DOHH2 (cell line): ENCODE measurements around the gene CUTA.

Experiments used
- CTCF ChIP-seq: fragments of 200-600 bp; sonication (generic); IDR thresholded peaks from one replicate; pipeline ENCODE4 v1.5.1; 2014; ENCODE audit warnings: antibody characterized with exemption, mild to moderate bottlenecking, low read depth, low read length; ENCODE audit not compliant: poor library complexity, severe bottlenecking
- EZH2phosphoT487 ChIP-seq: fragments of 200-600 bp; sonication (generic); IDR thresholded peaks from 2 replicates; pipeline ENCODE4 v1.6.1; 2017; ENCODE audit warnings: borderline replicate concordance, mild to moderate bottlenecking, antibody characterized with exemption, low read length, moderate library complexity, mixed read lengths

- TF ChIP-seq CTCF (no peak), EZH2phosphoT487 (no peak)
These were observed 49.2 kb upstream of the CUTA start for GRCh38 chr6:33467091-33467490.
